CD4-positive, alpha-beta T cell treated with Interleukin-1 beta for 1 hour (primary cell): ENCODE results near the gene KRTAP3-3.
"Not testable (repeated sequence)": the region's sequence is repeated elsewhere in the genome, so short reads cannot be mapped to it uniquely, and the experiment has no call there.

Source experiments
- DNase-seq, 2 donors: peaks; one replicate each; pipeline ENCODE4 v3.0.0-alpha.2; 2020 to 2022

The KRTAP3-3 gene

DNA sequence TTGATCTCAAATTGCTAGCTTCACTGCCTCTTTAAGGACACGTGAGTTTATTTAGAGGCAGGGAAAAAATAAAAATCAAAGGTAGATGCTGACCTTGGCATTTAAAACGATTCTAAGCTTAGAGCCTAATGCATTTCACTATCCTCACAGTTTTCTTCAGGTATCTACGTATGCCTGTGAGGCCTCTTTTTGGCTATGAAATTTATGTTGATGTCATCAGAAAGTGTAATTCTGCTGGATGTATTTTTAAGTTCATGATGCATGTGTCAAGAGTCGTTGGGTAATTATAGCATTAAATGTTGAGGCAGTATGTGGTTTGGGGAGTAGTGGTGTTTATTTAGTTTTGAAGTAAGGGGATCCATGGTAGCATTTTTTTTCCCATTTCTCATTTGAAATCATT lies 10.0 kb upstream of the KRTAP3-3 start:
- DNase-seq, result no peak

DNA sequence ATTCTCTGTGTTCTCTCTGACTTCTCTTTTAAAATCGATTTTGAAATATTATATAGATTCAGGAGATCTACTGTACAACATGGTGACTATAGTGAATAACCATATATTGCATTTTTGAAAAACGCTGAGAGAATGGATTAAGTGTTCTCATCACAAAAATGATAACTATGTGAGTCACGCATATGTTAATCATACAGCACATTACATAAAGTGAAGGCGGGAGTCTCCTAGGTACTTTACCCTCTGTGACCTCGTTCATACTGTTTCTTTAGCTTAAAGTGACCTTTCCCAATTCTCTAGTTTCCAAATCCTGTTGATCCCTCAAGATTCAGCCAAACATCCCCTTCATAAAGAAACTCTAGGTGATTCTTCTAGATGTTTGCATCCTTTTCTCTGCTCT lies 8.8 kb upstream of the KRTAP3-3 start:
- DNase-seq, result no peak

DNA sequence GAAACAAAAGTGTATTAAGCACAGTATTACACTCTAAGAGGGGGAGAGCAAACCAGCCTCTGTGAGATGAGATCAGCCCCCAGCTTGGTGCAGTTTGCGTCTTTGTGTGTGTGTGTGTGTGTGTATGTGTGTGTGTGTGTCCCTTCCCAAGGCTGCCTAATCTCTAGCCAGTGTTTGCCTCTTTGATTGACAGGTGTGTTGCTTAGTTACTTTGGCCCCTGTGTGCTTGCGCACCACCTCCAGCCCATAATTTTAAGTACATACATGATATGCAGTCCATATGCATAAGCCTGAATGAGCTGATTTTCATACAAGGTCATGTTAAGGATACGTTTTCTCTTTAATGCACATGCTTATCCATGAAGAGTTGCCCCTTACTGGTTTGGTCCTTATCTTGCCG lies 7.8 kb upstream of the KRTAP3-3 start:
- DNase-seq, result no peak

DNA sequence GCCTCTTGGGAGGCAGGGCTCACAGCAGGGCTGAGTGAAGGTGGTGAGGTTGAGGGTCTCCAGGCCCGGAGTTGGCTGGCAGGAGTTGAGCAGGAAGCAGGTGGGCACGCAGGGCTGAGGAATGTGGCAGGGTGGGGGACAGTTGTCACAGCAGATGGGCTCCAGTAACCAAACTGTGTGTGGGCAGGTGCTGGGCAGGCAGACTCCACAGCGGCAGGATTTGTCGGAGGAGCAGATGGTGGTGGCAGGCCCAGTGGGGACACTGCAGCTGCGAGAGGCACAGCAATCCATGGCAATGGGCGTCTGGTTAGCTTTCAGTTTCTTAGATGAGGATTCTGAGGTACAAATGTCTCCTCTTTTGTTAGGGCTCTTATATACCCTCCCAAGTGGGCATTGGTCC lies 5.6 kb upstream of the KRTAP3-3 start, which contains the start of gene KRTAP3-2:
Gene KRTAP3-2 (minus strand): TSS at position 344 of the 400 bp plus-strand sequence. CDS start 53 bp downstream, at position 291.
- DNase-seq, result not testable (repeated sequence)

DNA sequence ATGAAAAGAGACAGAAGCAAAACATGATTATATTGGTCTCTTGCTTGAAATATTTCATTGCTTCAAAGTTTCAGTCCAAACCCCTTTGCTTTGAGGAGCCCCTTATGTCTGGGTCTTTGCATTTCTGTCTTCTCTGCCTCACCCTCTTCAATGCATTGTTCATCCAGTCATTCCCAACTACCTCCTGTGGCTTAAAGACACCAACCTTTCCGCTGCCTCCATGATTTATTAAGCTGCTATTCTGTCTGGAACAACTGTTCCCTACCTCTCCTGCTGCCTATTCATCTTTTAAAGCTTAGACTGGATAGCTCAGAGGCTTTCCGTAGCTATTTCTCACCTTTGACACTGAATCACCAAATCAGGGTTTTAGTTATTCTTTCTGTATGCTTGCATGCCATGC lies 3.4 kb upstream of the KRTAP3-3 start:
- no peak for DNase-seq

DNA sequence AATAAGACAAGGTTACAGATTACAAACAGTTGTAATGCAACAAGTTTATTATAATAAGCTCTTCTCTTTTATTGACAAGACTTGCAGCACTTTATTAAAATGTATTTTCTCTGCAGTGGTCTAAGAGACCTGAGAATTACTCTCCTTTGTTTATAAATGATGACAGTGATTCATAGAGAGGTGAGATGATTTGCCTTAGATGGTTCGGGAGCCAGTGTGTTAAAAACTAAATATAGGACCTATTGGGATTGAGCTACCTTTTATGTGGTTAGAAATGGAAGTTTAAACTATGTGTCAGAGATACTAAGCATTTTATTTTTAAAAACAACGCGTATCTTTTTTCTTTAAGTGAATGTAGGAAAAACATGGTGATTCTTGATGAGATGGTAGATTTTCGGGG lies 2.9 kb upstream of the KRTAP3-3 start:
- DNase-seq, result no peak

DNA sequence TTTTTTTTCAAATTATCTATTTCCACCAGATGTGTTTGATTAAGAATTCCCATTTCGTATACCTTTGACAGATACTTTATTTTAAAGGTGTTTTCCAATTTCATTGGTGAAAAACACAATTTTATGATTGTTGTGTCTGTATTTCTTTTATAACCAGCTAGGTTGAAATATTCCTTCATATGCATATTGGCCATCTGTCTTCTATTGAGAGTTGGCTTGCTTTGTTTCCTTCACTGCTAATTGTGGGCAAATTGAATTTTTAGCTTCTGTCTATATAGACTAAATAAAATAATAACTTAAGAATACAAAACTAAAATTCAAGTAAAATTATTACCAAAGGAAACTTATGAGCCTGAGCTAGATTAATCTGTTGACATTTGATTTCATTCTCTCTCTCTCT lies 1.2 kb upstream of the KRTAP3-3 start:
- no peak for DNase-seq

DNA sequence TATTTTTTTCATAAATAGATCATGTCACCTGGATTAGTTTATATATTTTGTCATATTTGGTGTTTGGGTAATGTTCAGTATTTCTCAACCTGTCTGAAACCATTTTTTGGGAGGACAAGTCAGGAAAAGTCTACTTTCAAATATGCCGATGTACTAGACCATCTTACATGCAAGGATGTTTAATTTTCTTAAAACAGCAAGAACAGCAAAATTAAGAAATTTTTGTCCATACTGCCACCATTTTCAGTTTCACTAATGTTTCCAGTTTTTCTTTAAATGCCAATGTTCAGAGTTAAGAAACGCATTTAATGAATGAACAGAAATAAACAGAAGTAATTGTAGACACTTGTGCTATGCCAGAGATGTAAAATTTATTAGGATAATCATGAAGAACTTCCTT lies 880 bp downstream of the KRTAP3-3 start:
- DNase-seq, result no peak

DNA sequence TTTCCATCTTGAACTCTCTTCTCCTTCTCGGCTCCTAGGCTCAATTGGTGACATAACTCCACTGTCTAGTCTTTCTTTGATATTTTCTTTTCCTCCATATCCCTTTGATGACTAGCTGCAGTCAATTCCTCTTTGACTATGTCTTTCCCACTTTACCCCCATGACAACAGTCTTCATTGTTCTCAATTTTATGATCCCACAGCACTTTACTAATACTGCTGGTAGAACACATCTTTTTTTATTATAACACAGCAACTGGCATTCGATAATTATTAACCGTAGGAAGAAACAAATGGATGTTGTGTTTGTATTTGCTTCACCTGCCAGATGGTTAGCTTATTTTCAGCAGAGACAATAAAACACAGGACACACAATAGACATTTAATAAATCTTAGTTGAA lies 1.3 kb downstream of the KRTAP3-3 start:
- no peak for DNase-seq

DNA sequence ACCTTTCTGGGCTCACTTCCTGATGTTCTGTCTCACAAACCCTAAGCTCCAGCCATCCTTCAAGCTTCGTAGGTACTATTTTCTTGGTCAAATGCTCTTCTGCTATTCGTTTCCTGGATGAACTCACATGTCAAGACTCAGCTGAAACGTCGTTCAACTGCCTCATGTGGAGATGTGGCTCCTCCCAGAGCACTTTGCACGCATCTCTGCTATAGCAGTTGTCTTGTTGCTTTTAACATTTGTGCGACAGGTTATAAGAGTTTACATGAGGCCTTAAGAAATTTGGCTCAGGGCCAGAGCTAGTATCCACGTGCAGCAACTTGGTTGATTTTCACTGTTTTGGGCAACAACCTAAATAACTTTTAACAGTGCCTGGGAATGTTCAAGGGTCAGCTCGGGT lies 7.0 kb downstream of the KRTAP3-3 start:
- DNase-seq, result no peak

DNA sequence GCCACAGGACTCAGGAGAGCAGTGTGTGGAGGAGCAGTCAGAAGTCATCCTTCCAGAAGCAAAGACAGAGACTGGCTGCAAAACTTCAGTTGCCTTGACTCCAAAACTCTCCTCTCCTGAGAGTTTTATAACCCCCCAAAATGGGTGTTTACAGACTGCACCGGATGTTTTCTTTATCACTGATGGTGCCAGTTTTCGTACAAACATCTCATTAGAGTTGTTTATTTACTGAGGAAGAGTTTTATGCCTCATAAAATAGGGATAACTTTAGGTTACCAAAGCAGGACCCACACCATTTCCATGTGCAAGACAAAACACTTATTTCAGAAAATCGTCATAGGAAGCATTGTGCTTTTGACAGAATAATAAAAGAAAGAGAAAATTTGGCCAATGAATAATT lies 9.7 kb downstream of the KRTAP3-3 start, which contains the start of gene KRT40:
Gene KRT40 (minus strand): TSS at position 101 of the 400 bp plus-strand sequence. CDS start 53 bp downstream, at position 48.
- no peak for DNase-seq

DNA sequence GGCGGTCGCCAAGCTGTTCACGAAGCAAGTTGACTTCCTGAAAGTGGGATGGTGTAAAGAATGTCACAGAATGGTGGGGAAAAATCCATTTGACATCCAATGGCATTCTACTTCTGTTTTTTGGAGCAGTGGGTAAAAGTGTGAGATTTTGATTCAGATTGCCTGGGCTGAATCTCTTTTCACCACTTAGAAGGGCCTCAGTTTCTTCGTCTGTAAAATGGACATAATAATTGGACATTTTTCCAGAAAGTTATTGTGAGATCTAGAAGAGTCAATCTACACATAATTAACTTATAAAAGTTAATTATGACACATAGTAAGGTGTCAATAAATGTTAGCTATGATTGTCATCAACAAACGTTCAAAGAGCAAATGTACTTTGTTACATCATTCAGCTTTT lies 12.8 kb downstream of the KRTAP3-3 start:
- no peak for DNase-seq

DNA sequence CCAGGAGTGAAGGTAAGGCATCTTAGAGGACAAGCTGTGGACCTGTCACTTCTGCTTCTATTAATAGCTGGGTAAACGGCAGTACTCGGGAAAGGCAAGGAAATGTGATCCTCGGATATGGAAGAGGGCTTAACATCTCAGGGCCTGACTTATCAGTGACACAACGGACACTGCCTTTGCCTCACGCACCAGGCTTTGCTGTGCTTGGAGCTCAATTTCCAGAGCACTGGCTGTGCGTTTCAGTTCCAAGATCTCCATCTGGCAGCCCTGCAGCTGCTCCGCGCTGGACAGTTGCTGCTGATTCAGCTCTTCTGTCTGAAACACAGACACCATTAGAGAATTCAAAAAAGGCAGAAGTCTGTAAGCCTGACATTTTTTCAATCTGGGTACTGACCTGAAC lies 13.4 kb downstream of the KRTAP3-3 start:
- DNase-seq, result no peak

DNA sequence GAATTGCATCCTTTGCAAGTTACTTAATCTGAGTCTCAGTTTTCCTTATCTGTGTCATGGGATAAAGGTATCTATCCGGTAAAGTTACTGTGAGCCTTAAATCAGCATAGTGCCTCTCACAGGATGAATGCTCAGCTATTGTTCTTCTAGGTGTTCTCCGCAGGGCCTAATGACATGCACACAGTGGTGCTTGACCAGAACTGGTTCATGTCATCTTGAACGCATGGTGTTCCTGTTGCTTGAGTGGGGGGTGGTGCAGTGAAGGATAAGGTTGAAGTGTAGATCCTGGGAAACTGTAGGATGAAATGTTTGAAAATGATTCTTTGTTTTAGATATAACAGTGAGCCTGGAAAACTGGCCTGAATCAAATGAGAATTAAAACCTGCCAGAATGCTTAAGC lies 13.8 kb downstream of the KRTAP3-3 start:
- no peak for DNase-seq

DNA sequence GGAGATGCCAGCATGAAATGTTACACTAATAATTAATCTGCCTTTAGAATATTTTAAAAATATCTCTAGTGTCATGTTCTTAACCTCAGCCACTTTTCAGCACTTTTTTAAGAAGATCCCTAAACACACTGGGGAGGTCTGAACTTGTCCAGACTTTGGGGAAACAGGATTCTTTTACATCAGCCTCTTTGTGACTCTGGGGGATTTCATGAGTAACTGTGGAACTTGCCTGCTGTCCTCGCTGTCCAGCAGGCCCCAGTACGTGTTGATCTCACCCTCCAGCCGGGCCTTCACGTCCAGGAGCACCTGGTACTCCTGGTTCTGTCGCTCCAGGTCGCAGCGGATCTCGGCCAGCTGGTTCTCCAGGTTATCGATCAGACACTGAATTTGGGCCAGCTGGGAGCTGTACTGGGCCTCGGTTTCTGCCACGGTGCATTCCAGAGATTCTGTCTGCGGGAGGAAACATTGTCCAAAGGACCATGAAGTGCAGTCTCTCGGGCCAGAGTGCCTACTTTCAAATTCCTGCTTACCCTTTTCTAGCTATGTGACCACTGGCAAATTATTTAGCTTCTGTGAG lies 15.3 kb downstream of the KRTAP3-3 start:
- DNase-seq, result no peak

DNA sequence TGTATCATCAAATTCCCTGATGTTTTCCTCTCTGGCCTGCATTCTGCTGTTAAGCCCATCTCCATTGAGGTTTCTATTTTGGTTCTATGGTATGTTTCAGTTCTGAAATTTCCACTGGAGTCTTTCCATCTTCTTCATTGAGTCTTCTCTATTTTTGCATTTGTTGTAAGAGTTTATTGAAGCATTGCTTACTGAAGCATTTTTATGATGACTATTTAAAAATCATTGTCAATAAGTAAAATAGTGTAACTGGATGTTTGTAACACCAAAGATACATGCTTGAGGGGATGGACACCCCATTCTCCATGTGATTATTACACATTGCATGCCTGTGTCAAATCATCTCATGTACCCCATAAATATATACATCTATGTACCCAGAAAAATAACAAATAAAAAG lies 18.4 kb downstream of the KRTAP3-3 start:
- no peak for DNase-seq

DNA sequence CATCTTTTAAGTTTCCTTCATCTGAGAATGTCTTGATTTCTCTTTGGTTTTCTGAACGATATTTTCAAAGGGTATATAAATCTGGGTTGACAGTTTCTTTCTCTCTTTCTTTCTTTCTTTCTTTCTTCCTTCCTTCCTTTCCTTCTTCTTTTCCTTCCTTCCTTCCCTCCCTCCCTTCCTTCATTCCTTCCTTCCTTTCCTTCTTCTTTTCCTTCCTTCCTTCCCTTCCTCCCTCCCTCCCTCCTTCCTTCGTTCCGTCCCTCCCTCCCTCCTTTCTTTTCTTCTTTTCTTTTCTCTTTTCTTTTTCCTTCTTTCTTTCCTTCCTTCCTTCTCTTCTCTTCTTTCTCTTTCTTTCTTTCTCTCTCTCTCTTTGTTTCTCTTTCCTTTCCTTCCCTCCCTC lies 19.6 kb downstream of the KRTAP3-3 start:
- no peak for DNase-seq

DNA sequence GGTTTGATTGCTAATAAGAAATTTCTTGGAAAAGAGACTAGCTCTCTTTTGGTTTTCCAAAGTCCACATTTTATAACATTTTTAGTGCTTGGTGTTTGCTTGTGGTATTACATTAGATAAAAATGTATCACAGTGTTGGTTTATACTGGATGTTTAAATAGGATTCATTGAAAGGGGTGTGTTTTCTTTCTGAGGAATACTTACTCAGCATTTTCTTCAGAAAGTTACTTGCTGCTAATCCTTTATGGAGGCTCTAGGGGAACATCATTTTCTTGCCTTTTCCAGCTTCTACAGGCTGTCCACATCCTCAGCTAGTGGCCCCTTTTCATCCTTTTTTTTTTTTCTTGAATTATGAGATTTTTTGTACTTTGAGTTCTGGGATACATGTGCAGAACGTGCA lies 26.4 kb downstream of the KRTAP3-3 start:
- DNase-seq, result no peak

DNA sequence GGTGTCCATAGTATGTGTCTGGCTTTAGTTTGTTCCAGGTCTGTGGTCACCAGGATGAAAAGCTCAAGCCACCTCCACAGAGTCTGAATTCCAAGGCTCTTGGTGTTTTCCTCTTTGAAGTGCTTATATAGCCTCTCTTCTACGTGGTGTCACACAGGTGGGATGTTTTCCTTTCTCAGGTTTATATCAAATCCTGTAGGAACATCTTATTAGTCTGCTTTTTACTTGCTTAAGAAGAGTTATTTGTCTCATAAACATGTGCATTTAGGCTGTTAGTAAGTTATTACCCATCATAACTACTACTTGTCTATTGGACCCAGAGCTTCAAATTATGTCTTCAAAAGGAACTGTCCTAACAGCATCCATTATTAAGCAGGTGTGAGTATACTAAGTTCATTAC lies 27.1 kb downstream of the KRTAP3-3 start, which contains the start of gene KRT39:
Gene KRT39 (minus strand): TSS at position 101 of the 400 bp plus-strand sequence. CDS start 92 bp downstream, at position 9.
- DNase-seq, result no peak

DNA sequence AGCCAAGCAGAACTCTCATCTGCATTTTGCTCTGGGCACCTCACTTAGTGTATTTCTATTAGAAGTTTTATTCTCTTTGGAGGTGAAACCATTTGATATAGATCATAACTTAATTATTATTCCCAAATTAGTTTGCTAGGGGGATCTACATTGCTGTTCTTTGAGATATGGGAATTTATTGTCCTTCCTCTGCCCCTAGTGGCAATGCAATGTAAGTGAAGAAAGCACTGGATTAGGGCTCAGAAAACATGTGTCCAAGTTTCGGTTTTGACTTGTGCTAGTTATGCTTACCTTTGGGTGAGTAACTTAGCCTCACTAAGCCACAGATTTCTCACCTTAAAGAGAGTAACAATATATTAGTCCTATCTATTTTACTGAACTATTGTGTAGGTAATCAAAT lies 30.1 kb downstream of the KRTAP3-3 start:
- peak in 1 of 2 donors; percentile 24 for DNase-seq

DNA sequence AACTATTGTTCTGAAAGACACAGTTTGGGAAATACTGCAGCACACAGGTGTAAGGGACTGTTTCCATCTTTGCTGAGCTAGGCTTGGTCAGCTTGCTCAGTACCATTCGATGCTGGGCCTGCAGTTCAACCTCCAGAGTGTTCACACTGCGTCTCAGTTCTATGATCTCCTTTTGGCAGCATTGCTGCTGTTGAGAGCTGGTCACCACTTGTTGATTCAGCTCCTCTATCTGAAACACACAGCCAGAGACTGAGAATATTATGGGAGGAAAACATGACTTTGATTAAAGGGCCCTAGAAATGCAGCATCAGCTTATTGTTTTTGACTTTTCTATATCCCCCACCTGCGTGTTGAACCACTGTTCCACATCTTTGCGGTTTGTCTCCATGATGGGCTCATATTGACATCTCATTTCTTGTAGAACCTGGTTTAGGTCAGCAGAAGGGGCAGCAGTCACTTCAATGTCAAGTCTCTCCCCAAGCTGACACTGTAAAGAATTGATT lies 31.9 kb downstream of the KRTAP3-3 start:
- no peak for DNase-seq

DNA sequence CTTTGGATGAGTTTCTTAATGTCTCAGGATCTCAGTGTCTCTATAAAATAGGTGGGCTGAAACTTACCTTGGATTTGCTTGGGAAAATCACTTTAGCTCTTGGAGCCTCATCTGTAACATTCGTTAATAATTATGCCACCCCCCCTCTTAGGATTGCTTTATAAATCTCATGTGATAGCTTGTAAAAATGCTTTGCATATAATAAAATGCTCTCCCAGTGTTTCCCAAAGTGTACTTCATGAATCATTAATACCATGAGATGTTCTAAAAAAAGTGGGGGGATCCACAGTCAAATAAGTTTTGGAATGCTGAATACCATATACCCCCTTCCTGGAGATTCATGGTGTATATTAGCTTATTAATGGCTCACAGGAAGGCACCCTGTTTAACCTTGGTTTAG lies 32.4 kb downstream of the KRTAP3-3 start:
- DNase-seq, result no peak

DNA sequence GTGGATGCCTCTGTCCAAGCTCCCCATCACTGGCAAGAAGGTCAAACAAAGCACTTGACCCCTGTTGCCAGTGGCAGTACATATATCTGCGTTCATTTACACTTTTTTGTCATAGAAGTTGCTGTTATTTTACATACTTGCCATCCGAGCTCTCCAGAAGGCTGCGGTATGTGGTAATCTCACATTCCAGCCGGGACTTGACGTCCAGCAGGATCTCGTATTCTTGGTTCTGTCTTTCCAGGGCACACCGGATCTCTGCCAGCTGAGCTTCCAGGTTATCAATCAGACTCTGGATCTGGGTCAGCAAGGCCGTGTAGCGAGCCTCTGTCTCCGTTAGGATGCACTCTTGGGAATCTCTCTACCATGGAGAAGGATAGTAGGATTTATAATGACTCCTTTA lies 33.8 kb downstream of the KRTAP3-3 start:
- DNase-seq, result no peak

DNA sequence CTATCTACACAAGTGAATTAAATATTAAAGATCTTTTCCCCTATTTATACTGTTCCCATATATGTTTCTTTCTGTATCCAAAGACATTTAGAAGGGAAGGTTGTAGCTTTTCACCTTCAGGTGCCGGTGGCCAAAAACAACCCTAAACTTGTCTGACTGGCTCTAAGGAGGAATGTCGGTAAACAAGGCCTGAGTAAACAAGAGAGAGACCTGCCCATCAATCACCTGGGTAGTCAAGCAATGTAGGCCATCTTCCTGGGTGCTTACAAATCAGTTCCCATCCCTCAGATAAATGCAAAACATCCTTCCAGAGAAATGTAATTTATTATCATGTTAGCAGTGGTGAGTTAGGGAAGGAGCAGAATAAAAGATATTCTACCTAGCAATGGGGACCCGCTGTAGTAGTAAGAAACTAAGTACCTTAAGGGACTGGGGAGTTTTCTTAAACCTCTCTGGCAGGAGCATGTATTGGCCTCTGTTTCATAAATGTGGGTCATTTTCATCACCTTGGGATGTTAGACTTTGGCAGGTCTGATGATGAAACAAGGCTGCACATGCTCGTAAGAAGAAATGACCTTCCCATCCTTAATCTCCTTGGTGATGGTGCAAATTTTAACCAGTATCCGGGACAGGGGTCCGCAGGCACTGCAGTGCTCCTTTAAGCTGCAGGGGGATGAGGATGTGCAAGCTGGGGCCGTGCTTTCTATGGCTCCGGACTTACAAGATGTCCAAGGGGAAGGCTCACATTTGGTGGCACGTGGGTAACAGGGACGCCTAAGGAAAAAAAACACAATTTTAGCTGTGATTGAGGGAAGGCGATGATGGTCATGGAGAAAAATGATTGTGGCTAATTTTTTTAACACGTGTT lies 35.6 kb downstream of the KRTAP3-3 start:
- no peak for DNase-seq
